GM18507 (cell line): ENCODE measurements around the gene NPLOC4.
"Not testable (repeated sequence)": the region's sequence is repeated elsewhere in the genome, so short reads cannot be mapped to it uniquely, and the experiment has no call there.

Source experiments
- DNase-seq: peaks from one replicate; pipeline ENCODE4 v3.0.0; 2011; ENCODE audit warnings: low read depth; ENCODE audit not compliant: insufficient read length; ENCODE audit errors: extremely low spot score
- FAIRE-seq: peaks from 2 replicates; lab custom pipeline; 2011; peaks lifted over from hg19 to GRCh38; lab: Jason Lieb, UNC

Gene NPLOC4

GRCh38 chr17:81539961-81540675 is 96.8 kb downstream of the NPLOC4 start:
- DNase-seq (no peak), FAIRE-seq (no peak)

DNA sequence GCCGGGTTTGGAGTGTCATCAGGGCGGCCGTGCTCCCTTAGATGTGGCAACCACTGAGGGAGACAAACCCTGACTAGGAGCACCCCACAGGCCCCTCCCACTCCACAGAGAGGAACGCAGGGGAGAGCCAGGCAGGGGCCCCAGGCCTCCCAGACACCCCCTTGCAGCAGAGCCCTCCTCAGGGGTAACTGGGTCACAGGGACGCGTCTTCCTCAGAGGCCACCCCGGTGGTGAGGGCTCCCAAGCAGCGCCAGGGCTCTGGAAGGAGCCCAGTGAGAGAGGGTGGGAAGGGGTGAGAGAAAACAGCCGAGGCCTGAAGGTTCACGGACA is 97.4 kb downstream of the NPLOC4 start:
- DNase-seq (no peak), FAIRE-seq (no peak)

GRCh38 chr17:81538651-81539570 is 98.0 kb downstream of the NPLOC4 start:
- FAIRE-seq (no peak), DNase-seq (no peak)

GRCh38 chr17:81537856-81538555 is 98.9 kb downstream of the NPLOC4 start:
- DNase-seq, result no peak
- no peak for FAIRE-seq

- no peak for DNase-seq
- FAIRE-seq, result no peak
Measured at GRCh38 chr17:81537343-81537855, 99.5 kb downstream of the NPLOC4 start.

- DNase-seq (no peak), FAIRE-seq (no peak)
Measured at GRCh38 chr17:81536299-81537290, 100.3 kb downstream of the NPLOC4 start.

DNA sequence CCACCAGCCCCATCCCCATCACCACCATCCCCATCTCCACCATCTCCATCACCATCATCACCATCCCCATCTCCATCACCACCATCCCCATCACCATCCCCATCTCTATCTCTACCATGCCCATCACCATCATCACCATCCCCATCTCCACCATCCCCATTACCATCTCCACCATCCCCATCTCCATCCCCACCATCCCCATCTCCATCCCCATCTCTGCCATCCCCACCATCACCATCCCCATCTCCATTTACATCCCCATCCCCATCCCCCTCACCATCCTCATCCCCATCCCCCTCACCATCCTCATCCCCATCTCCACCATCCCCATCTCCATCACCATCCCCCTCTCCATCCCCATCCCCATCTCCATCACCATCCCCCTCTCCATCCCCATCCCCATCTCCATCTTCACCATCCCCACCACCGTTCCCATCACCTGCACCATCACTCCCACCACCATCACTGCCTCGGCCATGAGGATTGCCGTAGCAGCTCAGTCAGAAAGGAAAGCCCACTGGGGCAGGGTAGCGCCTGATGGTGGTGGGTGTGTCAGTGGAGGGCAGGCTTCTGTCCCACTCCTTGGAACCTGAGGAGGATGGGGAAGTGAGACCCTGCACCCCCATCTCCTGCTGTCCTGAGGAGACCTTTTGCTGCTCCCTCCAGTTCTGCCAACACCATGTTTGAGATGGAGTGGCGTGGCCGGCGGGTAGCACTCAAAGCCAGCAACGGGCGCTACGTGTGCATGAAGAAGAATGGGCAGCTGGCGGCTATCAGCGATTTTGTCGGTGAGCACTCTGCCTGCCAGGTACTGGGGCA is 101.2 kb downstream of the NPLOC4 start:
- FAIRE-seq (no peak), DNase-seq (no peak)

DNA sequence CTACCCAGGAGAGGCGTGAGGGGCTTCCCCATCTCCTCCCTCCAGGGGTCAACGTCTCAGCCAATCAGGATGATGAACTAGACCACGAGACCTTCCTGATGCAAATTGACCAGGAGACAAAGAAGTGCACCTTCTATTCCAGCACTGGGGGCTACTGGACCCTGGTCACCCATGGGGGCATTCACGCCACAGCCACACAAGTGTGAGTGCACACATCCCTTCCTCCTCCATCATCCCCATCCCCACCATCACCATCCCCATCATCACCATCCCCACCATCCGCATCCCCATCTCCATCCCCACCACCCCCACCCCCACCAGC is 101.9 kb downstream of the NPLOC4 start:
- DNase-seq, result no peak
- no peak for FAIRE-seq

- DNase-seq, result no peak
- FAIRE-seq, result no peak
Measured at GRCh38 chr17:81534157-81535006, 102.5 kb downstream of the NPLOC4 start.

- FAIRE-seq, result no peak
- DNase-seq, result no peak
Measured at GRCh38 chr17:81533339-81534141, 103.4 kb downstream of the NPLOC4 start.

DNA sequence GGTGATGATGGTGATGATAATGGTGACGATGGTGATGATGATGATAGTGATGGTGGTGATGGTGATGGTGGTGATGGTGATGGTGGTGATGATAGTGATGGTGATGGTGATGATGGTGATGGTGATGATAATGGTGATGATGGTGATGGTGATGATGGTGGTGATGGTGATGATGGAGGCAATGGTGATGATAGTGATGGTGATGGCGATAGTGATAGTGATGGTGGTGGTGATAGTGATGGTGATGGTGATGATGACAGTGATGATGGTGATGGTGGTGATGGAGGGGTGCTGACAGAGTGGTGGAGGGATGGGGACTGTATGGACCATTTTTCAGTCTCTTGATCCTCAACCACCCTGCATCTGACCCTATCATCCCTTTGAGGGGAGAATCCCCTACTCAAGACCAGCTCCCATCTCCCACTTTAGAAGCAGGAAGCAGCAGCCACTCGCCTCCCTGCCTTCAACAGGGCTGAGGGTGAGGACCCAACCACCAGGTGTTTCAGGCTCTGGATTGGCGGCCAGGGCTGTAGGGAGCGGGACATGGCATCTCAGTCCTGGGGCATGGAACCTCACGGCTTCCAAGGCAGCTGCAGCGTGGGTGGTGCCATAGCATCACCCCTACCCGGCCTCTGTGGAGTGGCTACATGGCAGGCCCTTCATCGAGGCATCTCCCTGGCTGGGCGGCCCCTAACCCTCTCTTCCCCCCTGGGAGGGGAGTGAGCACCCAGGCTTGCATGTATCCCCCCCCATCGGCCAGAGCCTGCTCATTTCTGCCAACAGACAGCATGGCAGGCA is 104.2 kb downstream of the NPLOC4 start:
- no peak for DNase-seq
- FAIRE-seq, result no peak

GRCh38 chr17:81531998-81532404 is 104.9 kb downstream of the NPLOC4 start:
- not testable (repeated sequence) for FAIRE-seq, DNase-seq

- FAIRE-seq, DNase-seq: not testable (repeated sequence)
Measured at GRCh38 chr17:81531013-81531412, 105.9 kb downstream of the NPLOC4 start.

GRCh38 chr17:81529437-81529803 is 107.5 kb downstream of the NPLOC4 start:
- DNase-seq, result no peak
- FAIRE-seq, result no peak

DNA sequence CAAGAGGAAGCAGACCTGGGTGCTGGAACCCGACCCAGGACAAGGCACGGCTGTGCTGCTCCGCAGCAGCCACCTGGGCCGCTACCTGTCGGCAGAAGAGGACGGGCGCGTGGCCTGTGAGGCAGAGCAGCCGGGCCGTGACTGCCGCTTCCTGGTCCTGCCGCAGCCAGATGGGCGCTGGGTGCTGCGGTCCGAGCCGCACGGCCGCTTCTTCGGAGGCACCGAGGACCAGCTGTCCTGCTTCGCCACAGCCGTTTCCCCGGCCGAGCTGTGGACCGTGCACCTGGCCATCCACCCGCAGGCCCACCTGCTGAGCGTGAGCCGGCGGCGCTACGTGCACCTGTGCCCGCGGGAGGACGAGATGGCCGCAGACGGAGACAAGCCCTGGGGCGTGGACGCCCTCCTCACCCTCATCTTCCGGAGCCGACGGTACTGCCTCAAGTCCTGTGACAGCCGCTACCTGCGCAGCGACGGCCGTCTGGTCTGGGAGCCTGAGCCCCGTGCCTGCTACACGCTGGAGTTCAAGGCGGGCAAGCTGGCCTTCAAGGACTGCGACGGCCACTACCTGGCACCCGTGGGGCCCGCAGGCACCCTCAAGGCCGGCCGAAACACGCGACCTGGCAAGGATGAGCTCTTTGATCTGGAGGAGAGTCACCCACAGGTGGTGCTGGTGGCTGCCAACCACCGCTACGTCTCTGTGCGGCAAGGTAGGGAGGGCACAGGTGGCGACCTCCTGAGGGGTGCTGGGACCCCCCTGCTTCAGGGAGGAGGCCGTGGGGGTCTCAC is 108.1 kb downstream of the NPLOC4 start:
- FAIRE-seq, result no peak

More for the DNA sequence above, 108.1 kb downstream of the NPLOC4 start:
- DNase-seq, result no peak
